Ovary (tissue), 3 donors: ENCODE data around the gene CLK2.

ENCODE experiments used
- CTCF ChIP-seq, 3 donors: fragments of 450-650 bp in 2 of 3; fragments of 200-600 bp in 1 of 3; IDR thresholded peaks; one replicate each; pipeline versions ENCODE4 v1.5.1 to v1.8.0; 2016 to 2022; ENCODE audit warnings: antibody characterized with exemption in 3 of 3, mild to moderate bottlenecking in 1 of 3
- EP300 ChIP-seq: sonication (generic); formaldehyde crosslinking; IDR thresholded peaks from one replicate; pipeline ENCODE4 v1.6.1; 2017; ENCODE audit warnings: antibody characterized with exemption
- POLR2A ChIP-seq: fragments of 450-650 bp; IDR thresholded peaks from one replicate; pipeline ENCODE4 v1.6.1; 2017; ENCODE audit warnings: antibody characterized with exemption, mild to moderate bottlenecking, moderate library complexity
- donor health status: DM: no; HTN: no; CAD: no.

DNA sequence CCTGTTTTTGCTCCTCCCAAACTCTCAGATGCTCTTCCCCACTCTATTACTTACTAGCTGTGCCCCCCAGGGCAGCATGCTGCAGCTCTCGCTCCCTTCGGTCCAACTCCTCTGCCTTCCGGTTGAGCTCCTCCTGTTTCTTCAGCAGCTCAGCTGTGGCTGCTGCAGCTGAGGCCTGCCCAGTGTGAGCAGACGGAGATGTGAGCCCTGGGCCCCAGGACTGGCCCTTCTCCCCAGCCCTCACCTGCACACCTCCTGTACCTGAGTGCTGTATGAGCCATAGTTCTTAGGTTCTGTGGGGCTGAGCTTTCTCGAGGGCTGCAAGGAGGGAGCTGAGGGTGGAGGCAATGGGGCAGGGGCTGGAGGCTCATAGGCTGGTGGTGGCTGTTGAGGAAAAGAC is 13.0 kb downstream of the CLK2 start:
- TF ChIP-seq CTCF (IDR thresholded peaks at IDR 0.05) (no peak), POLR2A (no peak), EP300 (no peak)
